Mesendoderm (in vitro differentiated cells): ENCODE measurements around the gene SUGCT.

Experiments
- DNase-seq: peaks from one replicate; pipeline ENCODE4 v3.0.0; 2013
- H2AK5ac ChIP-seq: 2 replicates; pipeline ENCODE4 v1.6.1; 2013; ENCODE audit warnings: low read length, inconsistent platforms
- H2BK120ac ChIP-seq: 2 replicates; pipeline ENCODE4 v1.6.1; 2013; ENCODE audit warnings: low read depth, mild to moderate bottlenecking, low read length, moderate library complexity, mixed read lengths
- H2BK15ac ChIP-seq: replicated peaks from 2 replicates; pipeline ENCODE4 v1.6.1; 2013; ENCODE audit warnings: low read depth, mild to moderate bottlenecking, moderate library complexity
- H2BK5ac ChIP-seq: 2 replicates; pipeline ENCODE4 v1.6.1; 2013; ENCODE audit warnings: low read length, inconsistent platforms
- H3K18ac ChIP-seq: 2 replicates; pipeline ENCODE4 v1.6.1; 2013; ENCODE audit warnings: mild to moderate bottlenecking, low read length, mixed read lengths
- H3K23ac ChIP-seq: one replicate; pipeline ENCODE4 v1.6.1; 2013; ENCODE audit warnings: low read length
- H3K27ac ChIP-seq: 2 replicates; pipeline ENCODE4 v1.5.1; 2013; ENCODE audit warnings: low read depth, mild to moderate bottlenecking, inconsistent platforms, low read length, moderate library complexity
- H3K27me3 ChIP-seq: 2 replicates; pipeline ENCODE4 v1.6.1; 2013; ENCODE audit warnings: low read length, control low read depth, mild to moderate bottlenecking, inconsistent platforms; ENCODE audit not compliant: insufficient read depth, poor library complexity
- H3K36me3 ChIP-seq: 2 replicates; pipeline ENCODE4 v1.6.1; 2013; ENCODE audit warnings: low read length, inconsistent platforms; ENCODE audit not compliant: control insufficient read depth, insufficient read depth
- H3K4ac ChIP-seq: one replicate; pipeline ENCODE4 v1.6.1; 2013; ENCODE audit warnings: low read depth, mild to moderate bottlenecking, low read length, moderate library complexity
- H3K4me1 ChIP-seq: 2 replicates; pipeline ENCODE4 v1.6.1; 2013; ENCODE audit warnings: low read depth, low read length, inconsistent platforms; ENCODE audit not compliant: control insufficient read depth
- H3K4me2 ChIP-seq: 2 replicates; pipeline ENCODE4 v1.6.1; 2013; ENCODE audit warnings: low read length
- H3K4me3 ChIP-seq: 2 replicates; pipeline ENCODE4 v1.5.1; 2013; ENCODE audit warnings: mild to moderate bottlenecking, low read length
- H3K56ac ChIP-seq: one replicate; pipeline ENCODE4 v1.6.1; 2013; ENCODE audit warnings: low read length
- H3K79me1 ChIP-seq: 2 replicates; pipeline ENCODE4 v1.6.1; 2013; ENCODE audit warnings: low read length, inconsistent platforms
- H3K79me2 ChIP-seq: 2 replicates; pipeline ENCODE4 v1.6.1; 2013; ENCODE audit warnings: mild to moderate bottlenecking, low read length; ENCODE audit not compliant: control insufficient read depth, insufficient read depth
- H3K9ac ChIP-seq: 2 replicates; pipeline ENCODE4 v1.6.1; 2013; ENCODE audit warnings: low read length, inconsistent platforms
- H4K5ac ChIP-seq: one replicate; pipeline ENCODE4 v1.6.1; 2013; ENCODE audit warnings: low read length
- H4K8ac ChIP-seq: one replicate; pipeline ENCODE4 v1.6.1; 2013; ENCODE audit warnings: low read depth, mild to moderate bottlenecking, control low read depth, low read length, moderate library complexity
- WGBS: extraction: QIAGEN DNeasy Blood & Tissue Kit; methylation state at CpG from one replicate; pipeline ENCODE4 v1.1.7; 2013; ENCODE audit warnings: low lambda C conversion rate, missing lambda C conversion rate; ENCODE audit not compliant: insufficient coverage; ENCODE audit errors: extremely low coverage; 5-methylcytosine and 5-hydroxymethylcytosine counted together

The SUGCT gene

GRCh38 chr7:40874756-40875155, 740.0 kb downstream of the SUGCT start:
- H3K9ac ChIP-seq: no peak overlapping the region
- no peak overlapping the region for H3K27ac ChIP-seq

GRCh38 chr7:40876601-40877000, 741.8 kb downstream of the SUGCT start:
- Histone ChIP-seq H2BK120ac (no peak overlapping the region), H2AK5ac (no peak overlapping the region), H2BK15ac (no peak overlapping the region), H3K79me2 (no peaks in the 10 kb centered on the region), H3K4me2 (no peak overlapping the region), H4K5ac (no peak overlapping the region), H3K27me3 (no peaks in the 10 kb centered on the region), H3K4me3 (no peak overlapping the region), H3K27ac (no peak overlapping the region), H3K9ac (no peak overlapping the region), H3K4ac (no peak overlapping the region), H3K23ac (no peak overlapping the region), H3K56ac (no peak overlapping the region), H4K8ac (no peak overlapping the region), H3K18ac (no peak overlapping the region), H3K4me1 (no peaks in the 10 kb centered on the region), H3K79me1 (no peaks in the 10 kb centered on the region), H2BK5ac (no peak overlapping the region), H3K36me3 (no peaks in the 10 kb centered on the region)
- no peak for DNase-seq
- WGBS: no CpG with 5 or more reads among the region's 3 CpGs

More at GRCh38 chr7:40874756-40875155, 740.0 kb downstream of the SUGCT start:
- H3K56ac ChIP-seq: no peak overlapping the region
- H3K4me3 ChIP-seq: no peak overlapping the region
- H3K4ac ChIP-seq: no peak overlapping the region
- H2BK120ac ChIP-seq: no peak overlapping the region
- no peak overlapping the region for H2BK5ac ChIP-seq
- no peaks in the 10 kb centered on the region for H3K36me3 ChIP-seq
- no peak overlapping the region for H4K8ac ChIP-seq
- H3K79me2 ChIP-seq: no peaks in the 10 kb centered on the region
- H2AK5ac ChIP-seq: no peak overlapping the region
- no peak overlapping the region for H3K23ac ChIP-seq
- no peaks in the 10 kb centered on the region for H3K79me1 ChIP-seq
- H3K4me1 ChIP-seq: no peaks in the 10 kb centered on the region
- H3K27me3 ChIP-seq: no peaks in the 10 kb centered on the region
- no peak for DNase-seq
- no CpG with 5 or more reads among the region's 4 CpGs for WGBS
- H4K5ac ChIP-seq: no peak overlapping the region
- H3K18ac ChIP-seq: no peak overlapping the region
- H3K4me2 ChIP-seq: no peak overlapping the region
- H2BK15ac ChIP-seq: no peak overlapping the region

GRCh38 chr7:40879941-40880543, 745.2 kb downstream of the SUGCT start:
- Histone ChIP-seq H3K4me3 (no peak overlapping the region), H3K4ac (no peak overlapping the region), H4K8ac (no peak overlapping the region), H3K79me2 (no peaks in the 10 kb centered on the region), H4K5ac (no peak overlapping the region), H3K4me1 (no peaks in the 10 kb centered on the region), H3K79me1 (no peaks in the 10 kb centered on the region), H3K18ac (no peak overlapping the region), H3K4me2 (no peak overlapping the region), H2BK120ac (no peak overlapping the region), H2BK15ac (no peak overlapping the region), H3K27ac (no peak overlapping the region), H3K23ac (no peak overlapping the region), H3K36me3 (no peaks in the 10 kb centered on the region), H2BK5ac (no peak overlapping the region), H2AK5ac (no peak overlapping the region), H3K56ac (no peak overlapping the region), H3K9ac (no peak overlapping the region), H3K27me3 (no peaks in the 10 kb centered on the region)
- no CpG with 5 or more reads among the region's 1 CpG for WGBS
- no peak for DNase-seq

DNA sequence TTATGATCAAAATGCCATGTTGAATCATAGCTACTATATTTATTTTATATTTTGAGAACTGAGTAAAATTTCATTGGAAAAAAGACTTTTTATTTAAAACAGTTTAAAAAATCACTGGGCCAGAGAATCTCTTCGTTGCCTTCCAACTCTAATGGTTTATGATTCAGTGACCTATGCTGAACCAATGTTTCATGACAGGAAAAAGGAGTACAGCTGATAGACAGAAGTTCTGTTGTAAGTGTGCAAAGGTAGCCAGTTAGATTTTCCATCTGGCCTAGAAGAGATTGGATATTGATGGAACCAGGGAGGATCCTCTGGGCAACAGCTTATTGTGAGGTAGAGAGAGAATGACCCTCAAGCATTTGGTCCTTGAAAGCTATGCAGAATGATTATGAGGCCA, 745.8 kb downstream of the SUGCT start:
- Histone ChIP-seq H4K8ac (no peak overlapping the region), H3K4ac (no peak overlapping the region), H2BK15ac (no peak overlapping the region), H3K56ac (no peak overlapping the region), H3K27ac (no peak overlapping the region), H3K4me2 (no peak overlapping the region), H3K79me2 (no peaks in the 10 kb centered on the region), H3K4me3 (no peak overlapping the region), H3K79me1 (no peaks in the 10 kb centered on the region), H2AK5ac (no peak overlapping the region), H2BK5ac (no peak overlapping the region), H3K4me1 (no peaks in the 10 kb centered on the region), H3K36me3 (no peaks in the 10 kb centered on the region), H3K9ac (no peak overlapping the region), H3K27me3 (no peaks in the 10 kb centered on the region), H2BK120ac (no peak overlapping the region), H3K23ac (no peak overlapping the region), H3K18ac (no peak overlapping the region), H4K5ac (no peak overlapping the region)
- no CpG with 5 or more reads among the region's 1 CpG for WGBS
- no peak for DNase-seq

- H3K36me3 ChIP-seq: no peaks in the 10 kb centered on the region
- H3K79me2 ChIP-seq: no peaks in the 10 kb centered on the region
- no peak overlapping the region for H3K56ac ChIP-seq
- H3K9ac ChIP-seq: no peak overlapping the region
- H2BK5ac ChIP-seq: no peak overlapping the region
- no peak overlapping the region for H3K4me3 ChIP-seq
- no peak overlapping the region for H2AK5ac ChIP-seq
- no peak overlapping the region for H2BK15ac ChIP-seq
- H3K27me3 ChIP-seq: no peaks in the 10 kb centered on the region
- no peak overlapping the region for H3K23ac ChIP-seq
- WGBS: no CpG with 5 or more reads among the region's 2 CpGs
- H3K4ac ChIP-seq: no peak overlapping the region
- H3K4me1 ChIP-seq: no peaks in the 10 kb centered on the region
- H2BK120ac ChIP-seq: no peak overlapping the region
- no peak overlapping the region for H3K4me2 ChIP-seq
- H3K18ac ChIP-seq: no peak overlapping the region
- H4K5ac ChIP-seq: no peak overlapping the region
- H4K8ac ChIP-seq: no peak overlapping the region
- no peaks in the 10 kb centered on the region for H3K79me1 ChIP-seq
- H3K27ac ChIP-seq: no peak overlapping the region
- DNase-seq: no peak
Measured at GRCh38 chr7:40881405-40881926, 746.7 kb downstream of the SUGCT start.

GRCh38 chr7:40882071-40882658, 747.4 kb downstream of the SUGCT start:
- no peak overlapping the region for H2BK15ac ChIP-seq
- H3K4me1 ChIP-seq: no peaks in the 10 kb centered on the region
- no peak overlapping the region for H3K18ac ChIP-seq
- H3K79me2 ChIP-seq: no peaks in the 10 kb centered on the region
- no peaks in the 10 kb centered on the region for H3K79me1 ChIP-seq
- no peak overlapping the region for H3K4ac ChIP-seq
- H3K9ac ChIP-seq: no peak overlapping the region
- no peak overlapping the region for H4K8ac ChIP-seq
- no peak overlapping the region for H2BK120ac ChIP-seq
- DNase-seq: no peak
- H3K4me3 ChIP-seq: no peak overlapping the region
- H3K56ac ChIP-seq: no peak overlapping the region
- H4K5ac ChIP-seq: no peak overlapping the region
- H3K27me3 ChIP-seq: no peaks in the 10 kb centered on the region
- no peak overlapping the region for H2AK5ac ChIP-seq
- no peaks in the 10 kb centered on the region for H3K36me3 ChIP-seq
- no peak overlapping the region for H3K23ac ChIP-seq
- H3K27ac ChIP-seq: no peak overlapping the region
- no peak overlapping the region for H3K4me2 ChIP-seq
- H2BK5ac ChIP-seq: no peak overlapping the region
